LNCaP clone FGC (cell line): ENCODE data around the gene COL15A1.

Experiments used
- DNase-seq: peaks from one replicate; pipeline ENCODE4 v3.0.0-alpha.2; 2011; ENCODE audit warnings: low read depth
- H3K4me3 ChIP-seq: 2 replicates; pipeline ENCODE4 v1.5.1; 2011; ENCODE audit warnings: mild to moderate bottlenecking, low read depth, low read length, control low read depth
- CTCF ChIP-seq: IDR thresholded peaks from 2 replicates; pipeline ENCODE4 v1.5.1; 2012; ENCODE audit warnings: mild to moderate bottlenecking; ENCODE audit not compliant: control insufficient read depth, insufficient read depth; ENCODE audit errors: extremely low read depth

COL15A1 gene

GRCh38 chr9:98924946-98925820, 18.5 kb upstream of the COL15A1 start:
- H3K4me3 ChIP-seq, result no peak overlapping the region
- no peak for TF ChIP-seq CTCF
- no peak for DNase-seq

GRCh38 chr9:98925956-98926355, 17.8 kb upstream of the COL15A1 start:
- TF ChIP-seq CTCF, result no peak
- no peak for DNase-seq
- H3K4me3 ChIP-seq, result no peak overlapping the region

- no peak for TF ChIP-seq CTCF
- no peak for DNase-seq
- H3K4me3 ChIP-seq, result no peak overlapping the region
Observed at GRCh38 chr9:98927724-98928123, 16.0 kb upstream of the COL15A1 start.

- DNase-seq, result no peak
- TF ChIP-seq CTCF, result no peak
Observed at GRCh38 chr9:98929071-98929470, 14.6 kb upstream of the COL15A1 start.

GRCh38 chr9:98929895-98930341, 13.8 kb upstream of the COL15A1 start:
- DNase-seq, result no peak
- no peak for TF ChIP-seq CTCF
- H3K4me3 ChIP-seq, result no peak overlapping the region

More at GRCh38 chr9:98929071-98929470, 14.6 kb upstream of the COL15A1 start:
- no peak overlapping the region for H3K4me3 ChIP-seq

- H3K4me3 ChIP-seq, result no peak overlapping the region
- DNase-seq, result no peak
Observed at GRCh38 chr9:98930792-98931191, 12.9 kb upstream of the COL15A1 start.

More at GRCh38 chr9:98930792-98931191, 12.9 kb upstream of the COL15A1 start:
- no peak for TF ChIP-seq CTCF
